Uterus (tissue), 4 donors: Measurements from ENCODE around the gene MINDY1. TPM values are rescaled to one million over a fixed set of nuclear protein-coding genes. Genes with fewer than 3 reads are reported as not detected.

Experiments used
- DNase-seq, 2 donors: peaks; one replicate each; pipeline ENCODE4 v3.0.0-alpha.2; 2019 to 2020
- H3K27ac ChIP-seq, 2 donors: fragments of 200-600 bp; sonication (generic); 1 replicate in 1 of 2; 2 replicates in 1 of 2; pipeline ENCODE4 v1.5.1; 2016 to 2018
- H3K27me3 ChIP-seq, 2 donors: fragments of 200-600 bp; sonication (generic); one replicate each; pipeline ENCODE4 v1.5.1; 2018 to 2019; ENCODE audit warnings: control low read depth in 1 of 2
- H3K36me3 ChIP-seq, 2 donors: fragments of 200-600 bp; sonication (generic); one replicate each; pipeline ENCODE4 v1.5.1; 2019; ENCODE audit warnings: control low read depth in 1 of 2
- H3K4me1 ChIP-seq, 2 donors: fragments of 200-600 bp; sonication (generic); one replicate each; pipeline ENCODE4 v1.5.1; 2018 to 2019; ENCODE audit warnings: control low read depth in 1 of 2
- H3K4me3 ChIP-seq, 2 donors: fragments of 200-600 bp; sonication (generic); 1 replicate in 1 of 2; 2 replicates in 1 of 2; pipeline ENCODE4 v1.5.1; 2018 to 2019; ENCODE audit warnings: mild to moderate bottlenecking in 1 of 2
- H3K9me3 ChIP-seq, 2 donors: fragments of 200-600 bp; sonication (generic); one replicate each; pipeline ENCODE4 v1.5.1; 2019; ENCODE audit warnings: control low read depth in 1 of 2
- CTCF ChIP-seq, 4 experiments: fragments of 200-600 bp in 2 of 4; fragments of 450-650 bp in 2 of 4; sonication (generic) in 2 of 4; IDR thresholded peaks; one replicate each; pipeline ENCODE4 v1.5.1; 2016 to 2019; ENCODE audit warnings: antibody characterized with exemption in 4 of 4, mild to moderate bottlenecking in 2 of 4, moderate library complexity in 1 of 4
- POLR2A ChIP-seq, 2 donors: fragments of 450-650 bp; IDR thresholded peaks; one replicate each; pipeline ENCODE4 v1.6.1; 2016; ENCODE audit warnings: antibody characterized with exemption in 2 of 2, mild to moderate bottlenecking in 1 of 2, moderate library complexity in 1 of 2
- intact Hi-C: fragments of 100-400 bp; cut with DNase I; formaldehyde crosslinking; loops from one replicate; pipeline ENCODE4 v1.15.1; 2023; ENCODE audit warnings: low total_unique reads
- total RNA-seq, 4 donors: library from RNA; depleted of rRNA in 3 of 4; stranded (reverse); fragments of >200 nt in 3 of 4; gene quantifications; one replicate each; pipeline versions ENCODE4 v1.1.0 to v1.2.4, GENCODE V29; 2014 to 2023
- donor health status: DM: yes; HTN: yes; CAD: no.

The MINDY1 gene
- total RNA-seq, 4 donors from 2014 or later: 10.0 to 37.7 (median 24.6) TPM

DNA sequence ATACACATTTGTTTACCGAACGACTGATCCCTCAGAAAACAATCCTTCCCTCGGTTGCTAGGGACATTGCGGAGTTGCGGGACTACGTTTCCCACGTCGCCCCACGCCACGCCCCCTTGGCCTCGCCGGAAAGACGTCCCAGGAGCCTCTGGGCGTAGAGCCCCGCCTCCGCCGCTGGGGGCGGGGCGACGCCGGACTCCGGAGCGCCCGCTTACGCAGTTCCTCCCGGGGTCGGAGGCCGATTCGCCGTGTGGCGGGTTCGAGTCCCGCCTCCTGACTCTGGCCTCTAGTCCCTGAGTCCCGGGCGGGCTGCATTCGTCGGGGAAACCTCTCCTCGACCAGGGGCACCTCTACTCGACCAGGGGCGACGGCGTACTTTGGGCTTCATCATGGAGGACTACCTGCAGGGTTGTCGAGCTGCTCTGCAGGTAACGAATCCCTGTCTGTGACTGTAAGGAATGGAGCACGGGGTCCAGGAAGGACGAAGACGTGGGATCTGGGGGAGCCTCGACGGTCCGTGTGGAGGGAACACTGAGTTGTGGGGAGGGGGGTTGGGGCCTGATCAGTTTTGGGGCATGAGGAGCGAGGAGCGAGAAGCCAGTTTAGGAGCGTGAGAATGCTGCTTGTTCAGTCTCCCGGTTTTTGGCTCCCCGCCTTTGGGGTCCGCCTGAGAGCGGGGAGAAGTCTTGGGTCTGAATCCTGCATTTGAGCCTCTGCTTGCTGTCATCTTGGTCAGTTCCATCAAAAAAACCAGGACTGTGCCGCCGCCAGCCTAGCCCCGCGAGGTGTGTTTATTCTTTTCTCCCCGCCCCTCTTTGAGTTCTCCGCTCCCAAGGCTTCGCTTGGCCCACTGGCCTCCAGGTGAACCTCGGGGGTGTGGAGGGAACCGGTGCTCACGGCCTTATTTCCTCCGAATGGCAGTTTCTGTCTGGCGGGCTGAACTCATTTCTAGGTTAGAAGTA is 1.8 kb upstream of the MINDY1 start, which contains the start of gene PRUNE1:
TSS of gene PRUNE1 (plus strand) at position 206 of the 962 bp plus-strand sequence. CDS start at position 390, 184 bp downstream.
- Histone ChIP-seq H3K4me3 (peak within 1 kb of the TSS; percentile 74 to 84), H3K36me3 (no peaks in the 10 kb centered on the region), H3K4me1 (no peaks in the 10 kb centered on the region), H3K27me3 (no peaks in the 10 kb centered on the region), H3K9me3 (no peaks in the 10 kb centered on the region), H3K27ac (peak within 1 kb of the TSS; percentile 90 to 93)
- TF ChIP-seq CTCF (IDR thresholded peaks at IDR 0.05) (peak in 2 of 4 experiments; percentile 14 to 27), POLR2A (IDR thresholded peaks at IDR 0.05) (peak; percentile 69 to 71)
- intact Hi-C loops: no loop called here
- DNase-seq: peak; percentile 96 to 97

- H3K36me3 ChIP-seq: no peaks in the 10 kb centered on the region
- H3K4me3 ChIP-seq: peak overlapping the region; percentile 74 to 84
- no peak for TF ChIP-seq CTCF (IDR thresholded peaks at IDR 0.05)
- TF ChIP-seq POLR2A (IDR thresholded peaks at IDR 0.05): no peak
- peak overlapping the region; percentile 90 to 93 for H3K27ac ChIP-seq
- no peak for DNase-seq
- H3K4me1 ChIP-seq: no peaks in the 10 kb centered on the region
- H3K9me3 ChIP-seq: no peaks in the 10 kb centered on the region
- intact Hi-C loops: no loop called here
- H3K27me3 ChIP-seq: no peaks in the 10 kb centered on the region
Measured at GRCh38 chr1:151007853-151008243, 1.1 kb upstream of the MINDY1 start.

DNA sequence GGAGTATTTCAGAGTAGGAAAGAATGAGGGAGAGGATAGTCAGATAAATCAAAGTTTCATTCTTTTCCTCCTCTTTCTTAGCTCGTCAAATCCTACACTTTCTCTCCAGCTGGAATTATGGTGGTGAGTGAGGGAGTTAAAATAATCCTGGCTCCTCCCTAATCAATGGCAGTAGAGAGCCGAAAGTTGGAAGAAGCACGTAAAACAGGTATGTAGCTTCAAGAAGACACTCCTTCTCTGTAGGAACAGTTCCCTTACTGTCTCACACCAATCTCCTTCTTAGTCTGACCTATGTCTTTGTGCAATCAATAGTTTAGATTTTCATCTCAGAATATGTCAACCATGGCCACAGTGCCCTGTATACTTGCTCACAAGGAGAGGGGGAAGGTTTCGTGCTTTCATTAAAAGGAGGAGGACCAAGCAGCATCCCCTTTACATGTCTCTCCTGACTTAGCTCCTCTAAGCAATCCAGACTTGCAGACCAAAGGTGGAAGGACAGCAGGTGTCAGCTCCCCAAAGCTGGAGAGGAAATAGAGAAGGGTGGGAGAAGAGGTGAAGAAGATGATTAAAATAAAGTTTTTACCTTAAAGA is 878 bp downstream of the MINDY1 start:
- Histone ChIP-seq H3K9me3 (no peaks in the 10 kb centered on the region), H3K4me1 (peaks cover 0 to 4% of the 10 kb centered on the region in 2 donors), H3K4me3 (peak overlapping the region; percentile 54 to 71), H3K27ac (peak overlapping the region; percentile 90 to 93), H3K36me3 (no peaks in the 10 kb centered on the region), H3K27me3 (no peaks in the 10 kb centered on the region)
- DNase-seq: no peak
- no peak for TF ChIP-seq POLR2A (IDR thresholded peaks at IDR 0.05)
- TF ChIP-seq CTCF (IDR thresholded peaks at IDR 0.05): no peak
- intact Hi-C loops: no loop called here

GRCh38 chr1:151003180-151003579 is 3.5 kb downstream of the MINDY1 start:
- H3K9me3 ChIP-seq: no peaks in the 10 kb centered on the region
- peak overlapping the region; percentile 36 to 93 for H3K27ac ChIP-seq
- H3K27me3 ChIP-seq: no peaks in the 10 kb centered on the region
- TF ChIP-seq CTCF (IDR thresholded peaks at IDR 0.05) (no peak), POLR2A (IDR thresholded peaks at IDR 0.05) (no peak)
- DNase-seq: no peak
- no peak overlapping the region for H3K4me3 ChIP-seq
- peaks cover 0 to 4% of the 10 kb centered on the region in 2 donors for H3K4me1 ChIP-seq
- intact Hi-C loops: no loop called here
- no peaks in the 10 kb centered on the region for H3K36me3 ChIP-seq

DNA sequence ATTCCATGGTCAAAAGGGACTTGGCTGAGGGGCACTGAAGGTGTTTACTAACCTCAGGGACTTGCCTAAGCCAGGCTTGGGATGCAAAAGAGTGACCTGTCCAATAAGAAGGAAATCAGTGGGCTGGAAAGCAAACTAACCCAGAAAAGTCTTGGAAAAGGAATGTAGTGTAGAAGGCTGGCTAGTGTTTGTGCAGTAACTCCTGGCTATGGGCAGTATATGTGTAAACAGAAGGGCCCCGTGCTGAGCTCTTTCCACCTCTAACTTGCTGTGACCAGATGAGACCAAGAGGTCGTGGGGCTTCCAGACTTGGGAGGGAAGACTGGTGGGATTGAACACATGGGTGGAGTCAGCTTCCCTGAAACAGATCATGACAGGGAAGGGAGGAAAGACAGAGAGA is 4.1 kb downstream of the MINDY1 start:
- intact Hi-C loops: no loop called here
- Histone ChIP-seq H3K27me3 (no peaks in the 10 kb centered on the region), H3K9me3 (no peaks in the 10 kb centered on the region), H3K27ac (peak overlapping the region; percentile 36 to 93), H3K4me3 (no peak overlapping the region), H3K4me1 (peaks cover 0 to 4% of the 10 kb centered on the region in 2 donors), H3K36me3 (no peaks in the 10 kb centered on the region)
- no peak for DNase-seq
- TF ChIP-seq POLR2A (IDR thresholded peaks at IDR 0.05): no peak
- TF ChIP-seq CTCF (IDR thresholded peaks at IDR 0.05): no peak
